ENCODE results near the gene KRTAP5-9.
A peak's percentile ranks its signal among the peaks of the same experiment; 100 is the strongest.

KRTAP5-9 gene

GRCh38 chr11:71542382-71542781 is 5.8 kb upstream of the KRTAP5-9 start:
- Mint-ChIP-seq H3K27me3 (peaks cover 19% of the 10 kb centered on the region), H3K36me3 (ENCODE audit: low read depth) (peaks cover 4% of the 10 kb centered on the region), H3K9me3 (peaks cover 19% of the 10 kb centered on the region), H3K4me1 (ENCODE audit: low read depth) (peaks cover 27% of the 10 kb centered on the region), H3K4me3 (no peak overlapping the region), H3K27ac (no peak overlapping the region)

- Mint-ChIP-seq H3K36me3 (ENCODE audit: low read depth) (peaks cover 4% of the 10 kb centered on the region), H3K27ac (peak overlapping the region; percentile 26), H3K9me3 (peaks cover 19% of the 10 kb centered on the region), H3K4me1 (ENCODE audit: low read depth) (peaks cover 27% of the 10 kb centered on the region), H3K27me3 (peaks cover 25% of the 10 kb centered on the region), H3K4me3 (no peak overlapping the region)
Observed at GRCh38 chr11:71542879-71543777, 5.1 kb upstream of the KRTAP5-9 start.

GRCh38 chr11:71543866-71544265 is 4.4 kb upstream of the KRTAP5-9 start:
- H3K9me3 Mint-ChIP-seq: peaks cover 19% of the 10 kb centered on the region

GRCh38 chr11:71544525-71545214 is 3.5 kb upstream of the KRTAP5-9 start:
- Mint-ChIP-seq H3K4me1 (ENCODE audit: low read depth) (peaks cover 27% of the 10 kb centered on the region), H3K27ac (no peak overlapping the region), H3K9me3 (peaks cover 19% of the 10 kb centered on the region), H3K36me3 (ENCODE audit: low read depth) (peaks cover 4% of the 10 kb centered on the region), H3K27me3 (peaks cover 36% of the 10 kb centered on the region), H3K4me3 (no peak overlapping the region)

More at GRCh38 chr11:71543866-71544265, 4.4 kb upstream of the KRTAP5-9 start:
- peak overlapping the region; percentile 26 for H3K27ac Mint-ChIP-seq
- peaks cover 28% of the 10 kb centered on the region for H3K27me3 Mint-ChIP-seq
- H3K36me3 Mint-ChIP-seq (ENCODE audit: low read depth): peaks cover 4% of the 10 kb centered on the region
- H3K4me3 Mint-ChIP-seq: no peak overlapping the region
- H3K4me1 Mint-ChIP-seq (ENCODE audit: low read depth): peaks cover 27% of the 10 kb centered on the region

GRCh38 chr11:71545405-71545966 is 2.7 kb upstream of the KRTAP5-9 start:
- H3K9me3 Mint-ChIP-seq: peaks cover 19% of the 10 kb centered on the region
- peaks cover 27% of the 10 kb centered on the region for H3K4me1 Mint-ChIP-seq (ENCODE audit: low read depth)
- H3K4me3 Mint-ChIP-seq: no peak overlapping the region
- H3K27ac Mint-ChIP-seq: no peak overlapping the region
- peaks cover 4% of the 10 kb centered on the region for H3K36me3 Mint-ChIP-seq (ENCODE audit: low read depth)
- peaks cover 43% of the 10 kb centered on the region for H3K27me3 Mint-ChIP-seq

GRCh38 chr11:71548716-71549151 is 514 bp downstream of the KRTAP5-9 start:
- H3K27me3 Mint-ChIP-seq: peaks cover 36% of the 10 kb centered on the region
- H3K27ac Mint-ChIP-seq: no peak overlapping the region
- H3K4me3 Mint-ChIP-seq: no peak overlapping the region
- H3K4me1 Mint-ChIP-seq (ENCODE audit: low read depth): peaks cover 16% of the 10 kb centered on the region
- H3K36me3 Mint-ChIP-seq (ENCODE audit: low read depth): no peaks in the 10 kb centered on the region
- H3K9me3 Mint-ChIP-seq: peaks cover 6% of the 10 kb centered on the region

- no peak overlapping the region for H3K4me3 Mint-ChIP-seq
- H3K27me3 Mint-ChIP-seq: peaks cover 29% of the 10 kb centered on the region
- no peaks in the 10 kb centered on the region for H3K9me3 Mint-ChIP-seq
- H3K27ac Mint-ChIP-seq: no peak overlapping the region
- H3K4me1 Mint-ChIP-seq (ENCODE audit: low read depth): peaks cover 7% of the 10 kb centered on the region
- H3K36me3 Mint-ChIP-seq (ENCODE audit: low read depth): no peaks in the 10 kb centered on the region
Observed at GRCh38 chr11:71551711-71552110, 3.5 kb downstream of the KRTAP5-9 start.

- Mint-ChIP-seq H3K27me3 (peaks cover 19% of the 10 kb centered on the region), H3K27ac (no peak overlapping the region), H3K36me3 (ENCODE audit: low read depth) (no peaks in the 10 kb centered on the region), H3K4me3 (no peak overlapping the region), H3K9me3 (no peaks in the 10 kb centered on the region), H3K4me1 (ENCODE audit: low read depth) (peaks cover 7% of the 10 kb centered on the region)
Observed at GRCh38 chr11:71554996-71555395, 6.8 kb downstream of the KRTAP5-9 start.

- Mint-ChIP-seq H3K27me3 (peaks cover 17% of the 10 kb centered on the region), H3K27ac (no peak overlapping the region), H3K4me3 (no peak overlapping the region), H3K9me3 (no peaks in the 10 kb centered on the region), H3K4me1 (ENCODE audit: low read depth) (peaks cover 7% of the 10 kb centered on the region), H3K36me3 (ENCODE audit: low read depth) (no peaks in the 10 kb centered on the region)
Observed at GRCh38 chr11:71555508-71555907, 7.3 kb downstream of the KRTAP5-9 start.

GRCh38 chr11:71556018-71556417 is 7.8 kb downstream of the KRTAP5-9 start:
- no peaks in the 10 kb centered on the region for H3K36me3 Mint-ChIP-seq (ENCODE audit: low read depth)
- H3K9me3 Mint-ChIP-seq: no peaks in the 10 kb centered on the region
- H3K4me1 Mint-ChIP-seq (ENCODE audit: low read depth): peaks cover 7% of the 10 kb centered on the region
- peaks cover 20% of the 10 kb centered on the region for H3K27me3 Mint-ChIP-seq
- no peak overlapping the region for H3K4me3 Mint-ChIP-seq
- H3K27ac Mint-ChIP-seq: no peak overlapping the region

GRCh38 chr11:71557257-71557656 is 9.0 kb downstream of the KRTAP5-9 start:
- no peak overlapping the region for H3K4me3 Mint-ChIP-seq
- no peaks in the 10 kb centered on the region for H3K36me3 Mint-ChIP-seq (ENCODE audit: low read depth)
- H3K27me3 Mint-ChIP-seq: peaks cover 27% of the 10 kb centered on the region
- no peaks in the 10 kb centered on the region for H3K4me1 Mint-ChIP-seq (ENCODE audit: low read depth)
- no peak overlapping the region for H3K27ac Mint-ChIP-seq
- H3K9me3 Mint-ChIP-seq: no peaks in the 10 kb centered on the region

- Mint-ChIP-seq H3K4me3 (no peak overlapping the region), H3K36me3 (ENCODE audit: low read depth) (no peaks in the 10 kb centered on the region), H3K9me3 (no peaks in the 10 kb centered on the region), H3K27ac (no peak overlapping the region), H3K4me1 (ENCODE audit: low read depth) (no peaks in the 10 kb centered on the region), H3K27me3 (peaks cover 40% of the 10 kb centered on the region)
Observed at GRCh38 chr11:71558996-71559395, 10.8 kb downstream of the KRTAP5-9 start.

GRCh38 chr11:71562120-71562519 is 13.9 kb downstream of the KRTAP5-9 start:
- H3K4me1 Mint-ChIP-seq (ENCODE audit: low read depth): no peaks in the 10 kb centered on the region
- no peak overlapping the region for H3K4me3 Mint-ChIP-seq
- H3K27me3 Mint-ChIP-seq: peaks cover 54% of the 10 kb centered on the region
- H3K9me3 Mint-ChIP-seq: no peaks in the 10 kb centered on the region
- no peak overlapping the region for H3K27ac Mint-ChIP-seq
- no peaks in the 10 kb centered on the region for H3K36me3 Mint-ChIP-seq (ENCODE audit: low read depth)

GRCh38 chr11:71563406-71563805 is 15.2 kb downstream of the KRTAP5-9 start:
- Mint-ChIP-seq H3K27ac (no peak overlapping the region), H3K9me3 (no peaks in the 10 kb centered on the region), H3K27me3 (peaks cover 49% of the 10 kb centered on the region), H3K4me1 (ENCODE audit: low read depth) (no peaks in the 10 kb centered on the region), H3K36me3 (ENCODE audit: low read depth) (no peaks in the 10 kb centered on the region), H3K4me3 (no peak overlapping the region)

- Mint-ChIP-seq H3K9me3 (no peaks in the 10 kb centered on the region), H3K27me3 (peaks cover 49% of the 10 kb centered on the region), H3K4me3 (no peak overlapping the region), H3K27ac (no peak overlapping the region), H3K36me3 (ENCODE audit: low read depth) (no peaks in the 10 kb centered on the region), H3K4me1 (ENCODE audit: low read depth) (no peaks in the 10 kb centered on the region)
Observed at GRCh38 chr11:71564430-71564829, 16.2 kb downstream of the KRTAP5-9 start.

All from stimulated activated naive CD8-positive, alpha-beta T cell treated with anti-CD3 and anti-CD28 coated beads, Interleukin-15, Interleukin-2, amounts not matched to agents 100 ng/mL and 50 ng/mL, for 24 hours (primary cell).